Liver (tissue), 9 donors: ENCODE data around the gene DCAF15. TPM values are rescaled to one million over a fixed set of nuclear protein-coding genes. Genes with fewer than 3 reads are reported as not detected.
"Not testable (repeated sequence)": the region's sequence is repeated elsewhere in the genome, so short reads cannot be mapped to it uniquely, and the experiment has no call there.

Experiments used
- DNase-seq: peaks from one replicate; pipeline ENCODE4 v3.0.0-alpha.2; 2017; ENCODE audit warnings: low spot score
- H3K27ac ChIP-seq, 2 donors: one replicate each; pipeline ENCODE4 v1.7.0; 2013; ENCODE audit warnings: inconsistent platforms in 2 of 2, low read length in 2 of 2, control low read depth in 1 of 2, low read depth in 1 of 2, mild to moderate bottlenecking in 1 of 2
- H3K27me3 ChIP-seq, 4 donors: one replicate each; pipeline versions ENCODE4 v1.6.1 to v1.7.0; 2013; ENCODE audit warnings: low read length in 3 of 4, inconsistent platforms in 1 of 4, mild to moderate bottlenecking in 1 of 4, moderate library complexity in 1 of 4; ENCODE audit not compliant: control insufficient read depth in 4 of 4, insufficient read depth in 4 of 4
- H3K36me3 ChIP-seq, 4 donors: one replicate each; pipeline versions ENCODE4 v1.6.1 to v1.7.0; 2013; ENCODE audit warnings: low read length in 3 of 4, mild to moderate bottlenecking in 3 of 4, low read depth in 1 of 4, moderate library complexity in 1 of 4; ENCODE audit not compliant: control insufficient read depth in 4 of 4, insufficient read depth in 3 of 4
- H3K4me1 ChIP-seq, 4 donors: one replicate each; pipeline versions ENCODE4 v1.6.1 to v1.7.0; 2013; ENCODE audit warnings: low read length in 3 of 4, mild to moderate bottlenecking in 3 of 4, moderate library complexity in 1 of 4; ENCODE audit not compliant: control insufficient read depth in 4 of 4, insufficient read depth in 4 of 4
- H3K4me3 ChIP-seq, 3 donors: one replicate each; pipeline versions ENCODE4 v1.6.1 to v1.7.0; 2013; ENCODE audit warnings: low read length in 3 of 3, control low read depth in 1 of 3, low read depth in 1 of 3, mild to moderate bottlenecking in 1 of 3
- H3K9ac ChIP-seq, 2 donors: one replicate each; pipeline ENCODE4 v1.7.0; 2013; ENCODE audit warnings: low read length in 2 of 2, mild to moderate bottlenecking in 2 of 2, moderate library complexity in 2 of 2, control low read depth in 1 of 2, low read depth in 1 of 2
- H3K9me3 ChIP-seq, 4 donors: one replicate each; pipeline versions ENCODE4 v1.6.1 to v1.7.0; 2013; ENCODE audit warnings: low read length in 3 of 4; ENCODE audit not compliant: control insufficient read depth in 4 of 4
- FOXA1 ChIP-seq: IDR thresholded peaks from 2 replicates; pipeline ENCODE4 v1.6.1; 2016; ENCODE audit warnings: antibody characterized with exemption
- FOXA2 ChIP-seq: IDR thresholded peaks from 2 replicates; pipeline ENCODE4 v1.6.1; 2016; ENCODE audit warnings: antibody characterized with exemption
- GABPA ChIP-seq, 2 donors: IDR thresholded peaks in 1 of 2; conservative IDR thresholded peaks in 1 of 2; 2 replicates each; pipeline ENCODE4 v1.6.1; 2016; ENCODE audit warnings: antibody characterized with exemption in 2 of 2, mild to moderate bottlenecking in 1 of 2, moderate library complexity in 1 of 2
- HNF4A ChIP-seq, 2 donors: conservative IDR thresholded peaks; 2 replicates each; pipeline ENCODE4 v1.6.1; 2016; ENCODE audit warnings: antibody characterized with exemption in 2 of 2, mild to moderate bottlenecking in 2 of 2
- NR2F2 ChIP-seq: IDR thresholded peaks from 2 replicates; pipeline ENCODE4 v1.6.1; 2016; ENCODE audit warnings: antibody characterized with exemption
- REST ChIP-seq: IDR thresholded peaks from 2 replicates; pipeline ENCODE4 v1.6.1; 2016; ENCODE audit warnings: antibody characterized with exemption, mild to moderate bottlenecking
- RXRA ChIP-seq, 2 donors: IDR thresholded peaks; 2 replicates each; pipeline ENCODE4 v1.6.1; 2017 to 2018; ENCODE audit warnings: antibody characterized with exemption in 2 of 2, mild to moderate bottlenecking in 1 of 2
- WGBS: extraction: QIAGEN DNeasy Blood & Tissue Kit; methylation state at CpG from one replicate; pipeline ENCODE4 v1.1.7; 2013; 5-methylcytosine and 5-hydroxymethylcytosine counted together
- polyA plus RNA-seq, 2 donors: library from polyadenylated mRNA; stranded (reverse) in 1 of 2; unstranded in 1 of 2; fragments of 200-250 nt in 1 of 2; fragments of >200 nt in 1 of 2; fragmentation: Nextera tagmentation in 1 of 2; extraction: Ambion mirVana in 1 of 2; gene quantifications; one replicate each; pipeline versions ENCODE4 v1.2.1 to v1.2.3, GENCODE V29; 2013 to 2015
- total RNA-seq, 2 donors: library from RNA; depleted of rRNA; stranded (reverse); fragments of >200 nt; gene quantifications; one replicate each; pipeline ENCODE4 v1.2.3, GENCODE V29; 2014
- donor health status: healthy.
- donor health status: healthy.
- donor health status: healthy.
- donor health status: healthy.
- donor health status: healthy.

Gene DCAF15
- total and polyA plus RNA-seq, 4 donors, result 2.6 to 10.4 (median 5.5) TPM

- 93% methylated on average over 15 of the region's 15 CpGs for WGBS
- not testable (repeated sequence) for H3K4me1 ChIP-seq, H3K9ac ChIP-seq, H3K9me3 ChIP-seq, H3K27ac ChIP-seq, H3K27me3 ChIP-seq, H3K4me3 ChIP-seq, DNase-seq
- H3K36me3 ChIP-seq, result peaks cover 15 to 67% (median 30%) of the 10 kb centered on the region in 4 donors
Measured at GRCh38 chr19:13971868-13972267, 19.6 kb downstream of the DCAF15 start.

GRCh38 chr19:13972368-13973155 is 20.3 kb downstream of the DCAF15 start:
- no peak overlapping the region for H3K27ac ChIP-seq
- H3K4me1 ChIP-seq, result no peaks in the 10 kb centered on the region
- no peak for DNase-seq
- 93% methylated on average over 37 of the region's 37 CpGs for WGBS
- peaks cover 12 to 60% (median 29%) of the 10 kb centered on the region in 4 donors for H3K36me3 ChIP-seq
- H3K9ac ChIP-seq, result no peak overlapping the region
- H3K4me3 ChIP-seq, result no peak overlapping the region
- TF ChIP-seq FOXA2 (no peak), GABPA (IDR thresholded peaks at IDR 0.05 in 1 of 2, conservative IDR thresholded peaks at IDR 0.05 in 1 of 2) (no peak), RXRA (IDR thresholded peaks at IDR 0.05) (no peak), HNF4A (conservative IDR thresholded peaks at IDR 0.05) (no peak)
- no peaks in the 10 kb centered on the region for H3K27me3 ChIP-seq
- H3K9me3 ChIP-seq, result no peaks in the 10 kb centered on the region

GRCh38 chr19:13973479-13973878 is 21.2 kb downstream of the DCAF15 start:
- 98% methylated on average over 3 of the region's 3 CpGs for WGBS
- not testable (repeated sequence) for DNase-seq, H3K9me3 ChIP-seq, H3K4me1 ChIP-seq, H3K27me3 ChIP-seq, H3K27ac ChIP-seq, H3K4me3 ChIP-seq, H3K9ac ChIP-seq
- H3K36me3 ChIP-seq, result peaks cover 12 to 55% (median 24%) of the 10 kb centered on the region in 4 donors

GRCh38 chr19:13974073-13974472 is 21.8 kb downstream of the DCAF15 start:
- TF ChIP-seq REST, result no peak
- TF ChIP-seq FOXA1, result no peak
- TF ChIP-seq NR2F2, result no peak
- no peak for TF ChIP-seq RXRA (IDR thresholded peaks at IDR 0.05)
- no peaks in the 10 kb centered on the region for H3K27me3 ChIP-seq
- H3K9me3 ChIP-seq, result no peaks in the 10 kb centered on the region
- H3K36me3 ChIP-seq, result peaks cover 9 to 50% (median 22%) of the 10 kb centered on the region in 4 donors
- H3K27ac ChIP-seq, result no peak overlapping the region
- no peak overlapping the region for H3K4me3 ChIP-seq
- no peak for DNase-seq
- H3K9ac ChIP-seq, result no peak overlapping the region
- no peaks in the 10 kb centered on the region for H3K4me1 ChIP-seq
- 85% methylated on average over 12 of the region's 12 CpGs for WGBS
